GM10266 (cell line): ENCODE measurements around the gene PHF1.

Source experiments
- DNase-seq: peaks from one replicate; pipeline ENCODE4 v3.0.0; 2012; ENCODE audit errors: extremely low spot score
- CTCF ChIP-seq: IDR thresholded peaks from 2 replicates; pipeline ENCODE4 v1.5.1; 2012; ENCODE audit warnings: mild to moderate bottlenecking, low read depth; ENCODE audit not compliant: control insufficient read depth, insufficient read depth; ENCODE audit errors: missing control alignments

PHF1 gene

GRCh38 chr6:33434961-33435360, 24.1 kb downstream of the PHF1 start:
- TF ChIP-seq CTCF, result no peak
- no peak for DNase-seq

GRCh38 chr6:33437666-33438065, 26.9 kb downstream of the PHF1 start:
- no peak for DNase-seq
- no peak for TF ChIP-seq CTCF

DNA sequence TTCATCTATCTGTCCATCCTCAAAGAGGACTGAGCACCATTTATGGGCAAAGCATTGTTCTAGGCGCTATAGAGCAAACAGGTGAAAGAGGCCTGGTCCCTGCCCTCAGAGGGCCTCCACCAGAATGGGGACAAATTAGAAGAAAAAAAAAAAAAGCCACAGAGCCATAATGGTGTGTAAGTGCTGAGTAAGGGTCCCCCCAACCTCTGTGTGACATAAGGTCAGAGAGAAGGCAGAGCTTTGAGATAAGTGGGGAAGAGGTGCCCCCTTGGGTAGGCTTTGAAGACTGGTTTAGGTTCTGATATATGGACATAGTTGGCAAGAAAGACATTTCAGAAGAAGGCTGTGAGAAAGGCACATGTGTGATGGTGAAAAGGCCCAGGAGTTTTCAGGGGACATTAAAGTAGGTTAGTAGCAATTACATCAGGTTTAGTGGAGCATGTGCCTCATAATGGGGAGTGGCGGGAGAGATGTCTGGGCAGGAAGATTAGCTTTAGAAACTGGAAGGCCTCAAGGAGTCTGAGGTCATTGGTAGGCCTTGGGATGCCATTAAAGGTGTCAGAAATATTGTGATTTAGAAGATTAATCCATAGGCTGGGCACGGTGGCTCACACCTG, 28.3 kb downstream of the PHF1 start:
- no peak for DNase-seq
- TF ChIP-seq CTCF, result no peak

DNA sequence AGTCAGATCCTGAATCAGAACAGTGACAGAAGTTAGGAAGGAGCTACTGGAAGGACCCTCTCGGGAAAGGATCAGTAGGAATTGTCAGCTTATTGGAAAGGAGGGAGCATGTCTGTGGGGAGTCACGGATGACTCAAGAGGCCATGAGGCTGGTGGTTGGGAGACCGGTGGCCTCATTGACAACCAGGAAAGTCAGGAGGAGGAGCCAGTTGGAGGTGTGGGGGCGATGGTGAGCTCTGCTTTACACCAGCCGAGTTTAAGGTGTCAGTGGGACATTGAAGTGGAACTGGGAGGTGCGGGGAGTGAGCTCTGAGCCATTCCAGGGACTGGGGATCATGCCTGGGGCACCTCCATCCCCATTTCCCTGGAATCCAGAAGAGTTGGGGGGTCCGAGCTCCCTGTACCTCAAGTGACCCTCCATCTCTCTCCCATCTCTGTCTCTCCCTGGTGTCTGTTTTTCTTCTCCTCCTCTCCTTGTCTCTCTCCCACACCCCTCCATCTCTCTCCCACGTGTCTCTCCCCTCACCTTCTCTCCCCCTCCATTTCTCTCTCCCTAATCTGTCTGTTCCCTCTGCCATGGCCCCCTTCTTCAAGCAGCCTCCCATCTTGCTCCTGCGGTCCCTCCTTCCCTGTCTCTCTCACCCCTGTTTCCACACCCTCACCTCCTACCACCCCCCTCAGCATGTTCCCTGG, 29.3 kb downstream of the PHF1 start:
- no peak for TF ChIP-seq CTCF
- DNase-seq, result no peak

GRCh38 chr6:33440649-33441309, 30.0 kb downstream of the PHF1 start:
- DNase-seq, result no peak

GRCh38 chr6:33441457-33441856, 30.6 kb downstream of the PHF1 start:
- DNase-seq, result no peak
- no peak for TF ChIP-seq CTCF

More at GRCh38 chr6:33440649-33441309, 30.0 kb downstream of the PHF1 start:
- no peak for TF ChIP-seq CTCF

DNA sequence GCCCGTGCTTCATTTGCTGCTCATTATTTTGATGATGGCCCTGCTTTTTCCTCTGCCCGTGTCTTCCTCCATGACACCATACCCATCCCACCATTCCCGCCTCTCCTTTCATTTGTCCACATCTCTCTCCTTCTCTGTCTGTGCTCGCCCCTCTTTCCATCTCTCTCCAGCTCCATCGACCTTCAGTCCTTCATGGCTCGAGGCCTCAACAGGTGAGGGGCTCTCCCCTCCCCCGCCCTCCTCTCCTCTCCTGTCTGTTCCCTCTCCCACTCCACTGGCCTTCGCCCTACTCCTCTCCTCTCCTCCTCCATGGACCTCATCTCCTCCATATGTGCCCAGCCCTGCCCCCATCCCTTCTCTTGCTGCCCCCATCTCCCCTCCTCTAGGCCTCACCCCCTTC, 31.5 kb downstream of the PHF1 start:
- no peak for TF ChIP-seq CTCF
- no peak for DNase-seq
